8988T (cell line): ENCODE measurements around the gene TSPAN9.

Source experiments
- DNase-seq: peaks from one replicate; pipeline ENCODE4 v3.0.0; 2011

Gene TSPAN9

DNA sequence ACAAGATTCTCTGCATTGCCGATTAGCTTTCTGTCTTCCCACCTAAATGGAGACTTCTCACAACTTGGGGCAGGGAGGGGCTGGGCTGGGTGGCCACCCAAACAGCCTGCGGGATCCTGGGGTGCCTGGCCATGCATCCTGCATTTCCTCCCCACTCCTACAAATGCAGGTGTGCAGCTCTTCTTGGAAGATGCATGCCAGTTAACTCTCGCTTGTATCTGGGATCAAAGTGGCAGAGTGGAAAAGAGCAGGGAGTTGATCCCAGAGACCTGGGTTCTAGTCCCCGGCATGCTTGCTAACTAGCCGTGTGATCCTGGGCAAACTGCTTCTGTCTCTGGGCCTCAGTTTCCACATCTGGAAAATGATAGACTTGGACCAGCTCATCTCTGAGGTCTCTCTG lies 136.6 kb downstream of the TSPAN9 start:
- DNase-seq, result no peak

DNA sequence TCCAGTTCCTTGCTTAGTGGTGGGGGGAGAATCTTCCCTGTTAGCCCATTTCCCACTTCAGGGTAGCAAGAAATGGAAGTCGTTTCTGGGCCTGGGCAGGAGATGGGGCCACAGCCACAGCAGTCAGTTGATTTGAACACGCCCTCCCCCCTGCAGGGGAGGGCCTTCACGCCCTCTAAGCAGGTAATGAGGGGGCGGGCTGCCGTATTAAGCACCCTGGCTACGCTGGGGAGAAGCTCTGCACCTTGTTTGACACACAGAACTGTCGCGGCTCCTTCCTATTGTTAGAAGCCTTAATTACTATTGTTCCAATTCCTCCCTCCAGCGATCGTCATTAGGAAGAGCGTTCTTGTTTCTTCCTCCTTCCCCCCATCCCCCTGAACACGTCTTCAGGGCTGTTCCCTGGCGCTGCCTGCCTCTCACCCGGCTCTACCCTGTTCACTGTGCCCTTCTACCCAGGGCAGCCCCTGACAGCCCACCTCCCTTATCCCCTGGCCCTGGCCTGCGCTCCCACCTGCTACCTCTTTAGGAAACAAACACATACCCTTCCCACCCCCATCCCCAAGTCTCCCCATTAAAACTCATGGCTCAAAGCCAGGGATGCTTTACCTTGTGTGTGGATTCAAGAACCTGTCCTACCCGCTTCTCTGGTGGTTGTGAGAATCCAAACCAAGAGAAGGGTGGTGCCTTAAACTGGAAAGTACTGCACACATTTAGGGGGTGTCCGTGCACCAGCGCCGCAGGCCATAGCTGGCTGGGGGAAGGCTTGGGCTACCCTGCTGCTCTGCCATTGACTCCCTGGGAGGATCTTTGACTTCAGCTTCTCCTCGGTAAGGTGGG lies 137.6 kb downstream of the TSPAN9 start:
- no peak for DNase-seq

DNA sequence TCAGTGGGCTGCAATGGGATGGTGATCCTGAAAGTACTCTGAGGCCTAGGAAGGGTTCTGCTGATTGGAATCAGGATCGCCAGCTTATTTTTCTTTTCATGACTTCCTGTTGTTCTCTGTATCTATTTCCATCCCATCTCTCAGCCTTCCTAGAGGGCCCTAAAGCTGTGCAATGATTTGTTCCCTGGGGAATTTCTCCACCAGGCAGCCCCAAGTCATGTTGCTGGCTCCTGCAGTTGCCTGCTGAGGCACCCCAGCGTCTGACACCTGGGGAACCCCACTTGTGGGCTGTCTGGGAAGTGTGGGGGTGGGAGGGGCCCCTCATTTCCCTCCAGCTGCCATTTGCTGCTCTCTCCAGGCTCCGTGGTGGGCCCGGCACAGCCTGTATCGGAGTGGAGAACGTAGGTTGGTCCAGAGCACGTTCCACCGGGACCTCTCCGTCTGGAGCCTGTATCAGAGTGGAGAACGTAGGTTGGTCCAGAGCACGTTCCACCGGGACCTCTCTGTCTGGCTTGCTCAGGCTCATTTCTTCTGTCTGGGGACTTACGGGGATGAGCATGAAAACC lies 138.3 kb downstream of the TSPAN9 start:
- DNase-seq, result no peak

DNA sequence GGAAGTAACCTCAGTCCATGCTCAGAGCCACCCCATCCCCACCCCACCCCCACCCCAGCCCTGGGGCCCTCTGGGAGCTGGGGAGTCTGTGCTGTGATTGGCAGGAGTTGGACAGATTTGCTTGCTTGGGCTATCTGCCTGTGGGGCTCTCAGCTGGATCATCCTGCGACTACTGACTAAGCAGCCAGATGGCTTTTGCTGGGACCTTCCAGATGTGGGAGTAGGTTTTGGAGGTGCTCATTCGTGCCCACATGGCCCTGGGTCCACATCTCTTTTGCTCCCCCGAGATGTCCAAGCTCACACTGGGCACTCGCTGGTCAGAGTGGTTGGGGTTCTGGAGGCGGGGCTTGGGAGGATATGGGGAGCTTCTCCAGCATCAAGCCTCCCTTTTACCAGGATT lies 138.9 kb downstream of the TSPAN9 start:
- no peak for DNase-seq

DNA sequence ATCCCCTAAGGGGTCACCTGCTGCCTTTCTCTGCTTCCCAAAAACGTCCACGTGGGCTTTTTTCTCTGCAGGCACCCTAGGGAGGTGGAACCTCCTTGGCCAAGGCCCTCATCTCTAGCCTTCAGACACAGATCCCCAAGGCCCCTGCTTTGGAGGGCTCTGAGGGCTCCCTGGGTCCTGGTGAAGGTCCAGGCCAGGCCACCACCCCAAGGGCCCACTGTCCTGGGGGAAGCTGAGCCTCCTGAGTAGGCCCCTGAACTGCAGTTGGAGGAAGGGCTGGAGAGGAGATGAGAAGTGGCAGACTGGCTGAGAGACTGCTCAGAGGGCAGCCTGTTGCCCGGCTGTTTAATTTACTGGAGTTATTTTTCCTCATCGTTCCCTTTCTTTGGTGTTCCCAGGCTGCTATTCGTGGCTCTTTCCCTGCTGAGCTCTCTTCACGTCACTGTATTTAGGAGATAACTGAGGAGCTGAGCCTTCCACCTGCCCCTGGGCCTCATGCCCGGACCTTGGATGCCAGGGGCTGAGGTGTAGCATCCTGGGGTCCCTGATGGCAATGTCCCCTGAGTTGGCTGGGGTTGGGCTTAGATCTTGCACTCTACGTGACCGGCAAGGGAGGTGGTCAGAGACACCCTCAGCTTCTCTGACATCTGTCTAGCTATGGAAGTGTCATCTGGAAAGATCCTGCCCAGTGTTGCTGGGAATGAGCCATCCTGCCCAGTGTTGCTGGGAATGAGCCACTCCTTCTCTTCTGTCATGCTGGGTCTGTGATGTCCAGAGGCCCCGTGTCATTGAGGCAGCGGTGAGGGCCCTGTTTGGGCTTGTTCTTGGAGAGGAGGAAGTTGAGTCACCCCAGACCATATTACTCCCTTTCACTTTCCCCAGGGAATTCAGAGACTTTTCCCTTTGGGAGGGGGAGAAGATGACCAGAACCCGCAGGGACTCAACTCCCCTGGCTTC lies 139.8 kb downstream of the TSPAN9 start:
- peak; percentile 43 for DNase-seq

DNA sequence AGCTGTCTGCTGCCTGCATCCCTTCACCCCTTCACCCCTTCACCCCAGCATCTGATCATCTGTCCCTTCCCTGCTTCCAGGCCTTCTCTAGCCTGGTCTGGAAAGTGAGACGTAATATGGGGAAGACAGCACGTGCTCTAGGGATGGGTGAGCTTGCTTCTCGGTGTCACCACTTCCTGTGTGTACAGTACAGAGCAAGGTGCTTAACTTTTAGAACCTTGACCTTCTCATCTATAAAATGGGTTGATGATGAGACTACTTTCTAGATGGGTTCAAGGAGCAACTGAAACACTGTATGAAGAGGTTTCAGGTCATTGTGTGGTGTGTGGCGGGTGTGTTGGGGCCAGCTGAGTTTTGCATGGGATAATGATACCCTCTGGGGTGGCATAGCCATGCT lies 140.5 kb downstream of the TSPAN9 start:
- no peak for DNase-seq

DNA sequence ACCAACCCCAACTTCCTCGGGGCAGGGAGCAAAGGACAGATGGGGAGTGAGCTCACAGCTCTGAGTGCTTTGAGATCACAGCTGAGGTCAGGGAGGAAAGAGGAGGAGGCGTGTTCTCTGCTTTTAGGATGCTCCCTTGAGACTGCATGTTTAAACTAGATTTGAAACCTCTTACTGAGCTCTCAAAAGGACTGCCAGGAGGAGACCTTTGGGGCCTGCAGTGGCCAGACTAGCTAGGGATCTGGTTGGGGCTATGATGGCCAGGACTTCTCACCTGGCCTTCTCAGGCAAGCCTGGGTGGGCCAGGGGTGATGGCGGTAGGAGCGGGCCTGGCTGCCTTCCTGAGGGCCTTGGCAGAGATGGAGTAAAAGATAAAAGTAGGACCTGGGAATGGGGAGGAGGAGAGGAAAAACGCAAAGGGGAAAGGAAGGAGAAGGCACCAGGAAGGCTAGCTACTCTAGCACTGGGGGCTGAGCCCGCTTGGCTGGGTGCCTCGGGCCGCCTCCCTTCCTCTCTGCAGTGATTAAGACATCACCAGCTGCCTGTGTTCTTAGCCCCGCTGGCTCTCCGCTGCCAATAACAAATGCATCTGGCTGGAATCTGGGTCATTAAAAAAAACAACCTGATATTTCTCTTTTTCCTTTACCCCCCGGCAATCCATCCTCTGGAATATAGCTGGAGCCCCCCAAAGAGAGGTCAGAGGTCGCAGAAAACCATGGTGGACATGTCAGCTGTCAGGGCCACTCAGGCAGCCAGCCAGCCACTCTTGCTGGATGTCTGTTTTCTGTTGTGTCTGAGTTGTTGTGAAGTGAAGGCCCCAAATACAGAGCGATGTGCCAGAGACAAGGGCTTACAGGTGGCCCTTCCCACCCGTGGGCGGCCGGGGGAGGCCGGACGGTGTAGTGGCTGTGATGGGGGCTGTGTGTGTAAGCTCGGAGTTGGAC lies 141.3 kb downstream of the TSPAN9 start:
- peak; percentile 46 for DNase-seq

DNA sequence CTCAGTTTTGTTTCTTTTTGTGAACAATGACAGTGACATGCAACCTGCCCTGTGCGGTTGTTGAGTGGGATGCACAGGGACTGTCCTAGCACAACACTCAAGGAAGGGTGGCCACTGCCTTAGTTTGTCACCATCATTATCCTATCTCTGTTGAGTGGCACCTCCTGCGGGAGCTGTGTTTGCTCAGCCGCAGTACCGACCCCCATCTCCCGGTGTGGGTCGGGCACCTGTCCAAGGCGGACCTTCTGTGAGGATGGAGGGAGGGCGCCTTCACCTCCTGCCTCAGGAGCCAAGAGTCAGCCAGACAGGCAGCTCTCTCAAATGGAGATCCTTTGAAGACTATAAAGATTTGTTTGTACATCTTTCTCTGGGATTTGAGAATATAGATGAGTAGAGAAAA lies 142.1 kb downstream of the TSPAN9 start:
- no peak for DNase-seq

DNA sequence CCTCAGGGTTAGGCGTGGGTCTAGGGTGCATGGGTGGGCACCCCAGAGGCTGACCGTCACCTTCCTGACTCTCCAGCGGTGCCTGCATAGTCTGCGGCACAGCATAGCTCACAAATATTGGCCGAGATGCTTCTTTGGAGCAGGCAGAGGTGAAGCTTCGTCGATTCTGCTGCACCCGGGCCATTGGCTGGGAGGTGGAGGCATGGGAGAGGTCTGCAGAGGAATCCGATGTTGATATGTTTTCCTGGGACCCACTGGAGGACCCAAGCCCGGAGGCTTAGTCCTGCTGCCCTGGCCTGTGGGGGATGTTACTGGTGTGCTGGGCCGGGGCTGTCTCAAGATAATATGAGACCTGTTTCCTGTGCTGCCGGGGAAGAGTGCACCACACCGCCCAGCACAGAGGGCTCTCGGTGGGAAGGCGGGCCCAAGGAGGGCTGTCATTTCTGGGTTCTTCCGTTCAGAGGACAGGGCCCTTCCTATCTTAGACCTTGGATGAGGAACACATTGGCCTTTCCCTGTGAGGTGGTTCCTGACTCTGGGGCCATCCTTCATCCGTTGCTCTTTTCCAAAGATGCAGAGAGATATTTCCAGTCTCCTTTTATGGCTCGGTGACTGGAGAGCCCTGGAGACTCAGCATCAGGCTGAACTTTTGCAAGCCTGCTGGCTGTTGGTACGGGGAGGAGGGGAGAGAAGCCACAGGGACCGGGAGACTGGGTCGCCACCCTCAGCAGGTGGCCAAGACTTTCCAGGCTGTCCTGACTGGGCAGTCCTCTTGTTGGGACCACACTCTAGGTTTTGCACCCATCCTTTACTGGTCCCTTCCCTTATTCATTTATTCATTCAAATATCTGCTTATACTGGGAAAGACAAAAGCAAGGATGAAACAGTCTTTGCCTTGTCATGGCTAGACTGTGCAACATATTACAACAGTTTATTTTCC lies 143.5 kb downstream of the TSPAN9 start:
- no peak for DNase-seq

DNA sequence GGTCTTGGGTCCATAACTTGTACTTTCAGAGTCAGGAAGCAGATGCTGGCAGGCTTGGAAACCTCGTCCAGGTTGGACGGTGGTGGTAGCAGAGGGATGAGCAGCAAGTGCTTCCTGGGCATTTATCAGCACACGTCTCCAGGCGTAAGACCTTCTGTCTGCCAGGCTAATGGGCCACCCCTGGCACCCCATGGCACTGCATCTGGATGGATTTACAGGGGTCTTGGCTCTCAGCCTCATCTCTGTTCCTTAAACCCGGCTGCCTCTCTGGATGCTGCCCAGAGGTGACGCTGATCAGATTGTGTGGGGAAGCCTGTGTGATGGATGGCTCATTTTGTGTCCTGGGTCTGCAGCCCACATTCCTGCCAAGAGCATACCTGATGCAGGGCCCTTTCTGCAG lies 145.1 kb downstream of the TSPAN9 start:
- no peak for DNase-seq

DNA sequence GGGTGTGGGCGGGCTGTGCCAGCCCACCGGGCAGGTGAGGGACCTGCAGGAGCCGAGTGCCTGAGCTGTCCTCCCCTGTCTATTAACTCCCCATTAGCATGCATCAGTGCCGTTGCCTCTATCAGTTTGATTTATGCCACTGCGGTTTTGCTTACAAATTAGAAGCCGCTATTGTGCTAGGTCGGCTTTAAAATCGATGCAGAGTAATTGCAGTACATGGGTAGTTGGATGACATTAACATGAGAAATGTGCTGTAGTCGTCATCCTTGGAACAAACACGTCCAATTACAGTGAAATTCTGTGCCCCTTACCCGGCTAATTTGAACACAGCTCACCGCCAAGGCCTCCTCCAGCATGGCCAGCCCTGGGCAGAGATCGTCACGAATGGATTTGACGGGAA lies 145.8 kb downstream of the TSPAN9 start:
- no peak for DNase-seq

DNA sequence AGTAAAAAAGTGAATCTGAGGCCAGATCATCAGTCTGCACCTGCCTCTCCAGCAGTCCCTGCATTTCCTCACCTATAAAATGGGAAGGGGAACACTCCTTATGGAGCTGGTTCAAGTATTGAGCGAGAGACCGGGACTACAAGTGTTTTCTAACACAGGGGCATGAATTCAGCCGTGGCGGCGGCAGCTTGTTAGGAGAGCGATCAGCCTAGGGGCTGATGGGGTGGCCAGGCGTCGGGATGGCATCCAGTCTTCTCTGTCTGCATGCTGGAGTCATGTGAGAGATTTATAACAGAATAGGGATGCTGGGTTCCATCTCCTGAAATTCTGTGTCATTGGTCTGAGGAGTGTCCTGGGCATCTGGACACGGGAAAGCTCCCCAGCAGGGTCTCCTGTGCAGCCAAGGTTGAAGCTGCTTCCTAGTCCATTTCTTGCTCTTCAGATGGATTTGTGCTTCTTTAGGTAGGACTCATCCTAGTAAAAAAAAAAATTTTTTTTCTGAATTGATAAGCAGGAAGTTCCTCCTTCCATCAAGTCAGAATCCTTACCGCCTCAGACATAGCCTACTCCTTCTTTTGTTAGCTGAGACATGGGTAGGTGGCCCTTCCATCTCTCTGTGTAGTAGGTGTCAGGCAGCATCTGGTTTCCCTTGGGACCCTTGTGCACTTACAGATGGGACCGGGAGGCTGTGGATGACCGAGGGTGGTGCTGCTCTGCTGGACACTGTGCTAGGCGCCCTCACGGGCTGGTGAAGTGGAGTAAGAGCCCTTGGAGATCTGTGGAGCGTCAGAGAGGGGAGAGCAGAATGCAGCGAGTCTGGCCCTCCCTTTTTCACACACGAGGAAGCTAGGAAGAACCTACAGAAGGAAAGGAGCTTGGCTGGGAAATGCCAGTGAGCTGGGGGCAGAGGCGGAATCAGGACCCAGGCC lies 146.7 kb downstream of the TSPAN9 start:
- DNase-seq, result no peak

DNA sequence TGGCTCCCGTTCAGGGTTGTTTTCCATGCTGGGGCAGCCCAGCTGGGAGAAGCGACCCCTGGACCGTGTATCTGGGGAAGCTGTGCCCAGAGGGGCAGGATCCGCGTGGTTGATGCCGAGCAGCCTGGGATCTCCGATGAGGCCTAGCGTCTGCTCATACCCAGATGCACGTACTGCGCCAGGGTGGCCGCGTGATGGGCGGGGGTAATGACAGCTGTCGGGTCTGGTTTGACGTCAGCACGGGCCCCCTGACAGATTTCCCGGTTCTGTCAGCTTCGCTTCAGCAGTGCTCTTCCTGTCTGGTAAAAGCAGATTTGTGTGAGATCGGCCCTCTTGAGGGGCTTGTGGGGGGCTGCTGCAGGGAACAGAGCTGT lies 147.3 kb downstream of the TSPAN9 start:
- no peak for DNase-seq

DNA sequence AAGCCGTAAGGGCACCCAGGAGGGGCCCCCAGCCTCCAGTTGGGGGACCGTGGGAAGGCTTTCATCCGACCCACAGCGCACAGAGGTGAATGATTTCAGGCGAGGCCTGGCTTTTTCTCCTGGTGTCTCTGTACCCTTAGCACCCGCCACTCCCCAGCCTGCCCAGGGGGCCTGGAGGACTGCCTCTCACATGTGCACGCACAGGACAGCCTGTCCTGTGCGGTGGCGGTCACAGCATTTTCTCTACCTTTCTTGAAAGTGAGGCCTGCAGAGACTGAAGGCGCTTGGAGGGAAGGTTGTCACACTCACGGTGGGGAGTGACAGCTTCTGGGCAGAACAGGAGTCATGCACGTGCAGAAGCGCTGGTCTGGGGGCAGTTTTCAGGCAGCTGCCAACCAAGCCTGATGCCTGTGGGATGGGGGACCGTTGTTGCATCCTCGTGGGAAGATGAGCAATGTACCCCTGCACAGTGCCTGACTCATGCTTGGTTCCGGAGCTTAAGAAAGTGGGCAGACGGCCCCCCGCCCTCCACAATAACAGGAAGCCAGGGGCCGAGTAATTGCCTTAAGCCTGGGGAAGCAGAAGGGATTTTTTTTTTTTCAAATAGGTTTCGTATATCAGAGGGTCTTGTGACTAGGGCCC lies 148.1 kb downstream of the TSPAN9 start:
- DNase-seq, result no peak

DNA sequence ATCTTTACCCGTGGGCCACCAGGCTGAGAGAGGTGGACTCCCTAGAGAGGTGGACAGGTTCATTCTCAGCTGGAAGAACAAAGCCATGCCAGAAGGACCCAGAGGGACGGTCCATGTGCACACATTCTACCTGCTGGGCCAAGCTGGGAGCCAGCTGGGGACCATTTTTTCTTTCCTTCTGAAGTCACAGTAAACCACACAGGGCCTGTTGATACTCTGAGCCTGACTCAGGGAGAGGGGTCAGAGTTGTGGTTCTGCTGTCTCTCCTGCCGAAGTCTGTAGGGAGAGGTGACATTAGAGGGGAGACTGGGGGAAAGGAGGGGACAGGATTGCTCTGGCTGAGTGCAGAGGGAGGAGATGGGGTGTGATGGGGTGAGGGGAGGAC lies 148.6 kb downstream of the TSPAN9 start:
- DNase-seq, result no peak

DNA sequence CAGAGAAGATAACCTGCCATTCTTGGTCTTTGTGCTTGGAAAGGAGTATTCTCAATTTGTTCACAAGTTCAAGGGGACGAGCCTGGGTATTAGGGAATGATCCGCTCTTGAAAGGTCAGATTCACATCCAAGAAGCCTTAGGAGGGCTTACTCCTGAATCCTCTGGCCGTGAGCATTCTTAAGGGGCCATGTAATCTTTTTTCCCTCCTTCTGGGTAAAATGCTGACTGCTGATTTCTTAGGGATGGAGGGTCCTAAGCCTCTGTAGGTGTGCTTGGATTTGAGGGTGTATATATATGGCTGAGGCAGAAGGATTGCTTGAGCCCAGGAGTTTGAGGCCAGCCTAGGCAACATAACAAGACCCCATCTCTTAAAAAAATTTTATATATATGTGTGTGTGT lies 149.1 kb downstream of the TSPAN9 start:
- no peak for DNase-seq

DNA sequence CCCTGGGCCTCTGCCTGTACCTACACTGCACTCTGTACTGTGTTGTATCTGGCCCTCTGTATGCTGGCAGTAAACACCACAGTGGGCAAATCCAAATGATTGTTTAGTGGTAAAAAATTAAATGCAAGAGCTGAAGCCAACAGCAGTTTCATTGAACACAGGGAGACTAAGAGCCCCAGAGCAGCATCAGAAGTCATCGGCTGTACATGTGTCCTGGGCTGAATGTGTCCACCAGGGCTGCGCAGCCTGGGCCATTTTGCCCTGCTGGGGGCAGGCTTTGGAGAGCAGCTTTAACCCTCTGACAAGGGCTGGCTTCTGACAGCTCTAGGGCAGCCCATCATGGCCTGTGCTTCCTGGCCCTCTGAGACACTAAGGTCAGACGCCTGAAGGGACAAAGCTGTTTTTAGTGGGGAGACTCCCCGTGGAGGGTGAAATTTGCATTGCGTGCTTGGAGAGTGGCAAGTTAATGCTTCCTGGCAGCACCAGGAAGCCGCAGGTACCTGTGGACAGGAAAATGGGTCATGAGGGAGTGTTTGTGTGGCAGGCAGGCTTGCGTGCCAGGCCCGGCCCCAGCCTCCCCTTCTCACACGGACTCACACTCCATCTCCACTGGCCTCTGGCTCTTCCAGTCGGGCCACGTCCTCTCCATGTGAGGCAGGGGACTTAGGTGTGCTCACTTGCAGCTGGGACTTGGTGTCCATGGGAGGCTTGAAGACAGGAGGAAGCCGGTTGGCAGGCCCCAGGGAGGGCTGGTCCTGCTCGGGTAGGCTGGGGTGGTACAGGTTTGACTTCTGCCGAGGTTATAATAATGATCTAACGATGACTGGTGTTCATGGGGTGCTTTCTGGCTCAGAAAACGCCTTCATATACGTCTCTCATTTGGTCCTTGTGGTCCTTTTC lies 150.1 kb downstream of the TSPAN9 start:
- DNase-seq, result no peak

DNA sequence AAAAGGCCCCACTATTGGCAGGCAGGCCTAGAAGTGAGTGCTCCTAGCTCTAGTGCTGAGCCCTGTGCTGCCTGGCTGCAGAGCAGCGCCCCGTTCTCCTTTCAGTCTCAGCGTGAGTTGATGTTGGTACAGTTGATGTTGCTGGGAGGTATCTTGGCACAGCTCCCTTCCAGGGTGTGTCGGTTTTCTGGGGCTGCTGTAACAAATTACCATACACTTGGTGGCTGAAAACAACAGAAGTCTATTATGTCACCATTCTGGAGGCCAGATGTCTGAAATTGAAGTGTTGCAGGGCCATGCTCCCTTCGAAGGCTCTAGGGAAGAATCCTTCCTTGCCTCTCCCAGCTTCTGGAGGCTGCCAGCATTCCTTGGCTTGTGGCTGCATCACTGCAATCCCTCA lies 151.4 kb downstream of the TSPAN9 start:
- DNase-seq, result no peak

DNA sequence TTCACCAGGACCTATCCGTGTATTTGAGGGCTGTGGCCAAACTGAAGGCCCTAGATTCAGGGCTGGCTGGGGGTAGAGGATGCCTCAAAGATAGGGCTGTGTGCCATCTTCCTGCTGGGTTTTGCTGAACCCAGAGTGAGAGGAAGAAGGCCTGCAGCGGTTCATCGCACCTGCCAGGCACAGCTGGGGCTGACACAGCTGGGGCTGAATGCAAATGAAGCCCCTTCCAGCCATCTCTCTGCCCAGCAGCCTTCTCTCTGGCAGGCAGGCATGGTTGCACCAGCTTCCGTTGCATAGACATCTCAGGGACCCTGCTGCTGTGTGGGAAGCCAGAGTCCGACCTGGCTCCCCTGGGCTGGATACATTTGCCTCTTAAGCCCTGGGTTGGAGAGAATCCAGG lies 152.4 kb downstream of the TSPAN9 start:
- no peak for DNase-seq
